CD4-positive, alpha-beta T cell treated with Interleukin-6 at 100 ng/mL for 8 hours (primary cell): Measurements from ENCODE around the gene ZNF628.

Source experiments
- DNase-seq: peaks from one replicate; pipeline ENCODE4 v3.0.0-alpha.2; 2020; ENCODE audit warnings: mixed read lengths, low spot score

ZNF628 gene

GRCh38 chr19:55465460-55466240 lies 10.8 kb upstream of the ZNF628 start:
- no peak for DNase-seq

- DNase-seq = no peak
These were observed 10.2 kb upstream of the ZNF628 start for GRCh38 chr19:55466241-55466614.

- DNase-seq = peak; percentile 53
These were observed 9.0 kb upstream of the ZNF628 start for GRCh38 chr19:55467236-55468053.

- DNase-seq = no peak
These were observed 8.4 kb upstream of the ZNF628 start for GRCh38 chr19:55468054-55468393.

GRCh38 chr19:55471266-55471665 lies 5.2 kb upstream of the ZNF628 start:
- no peak for DNase-seq

GRCh38 chr19:55472463-55472862 lies 4.0 kb upstream of the ZNF628 start:
- no peak for DNase-seq

GRCh38 chr19:55473225-55474012 lies 3.0 kb upstream of the ZNF628 start:
- no peak for DNase-seq

GRCh38 chr19:55474269-55475265 lies 1.9 kb upstream of the ZNF628 start:
- no peak for DNase-seq

GRCh38 chr19:55477905-55478304 lies 1.5 kb downstream of the ZNF628 start:
- DNase-seq = no peak

GRCh38 chr19:55478364-55478763 lies 1.9 kb downstream of the ZNF628 start:
- no peak for DNase-seq

- no peak for DNase-seq
These were observed 2.6 kb downstream of the ZNF628 start for GRCh38 chr19:55479045-55479444.

GRCh38 chr19:55479451-55480230 lies 3.2 kb downstream of the ZNF628 start:
- DNase-seq = no peak

GRCh38 chr19:55481148-55481793 lies 4.9 kb downstream of the ZNF628 start:
- DNase-seq = no peak

- DNase-seq = no peak
These were observed 5.4 kb downstream of the ZNF628 start for GRCh38 chr19:55481794-55482155.

GRCh38 chr19:55482156-55482961 lies 5.9 kb downstream of the ZNF628 start:
- no peak for DNase-seq

- no peak for DNase-seq
These were observed 6.7 kb downstream of the ZNF628 start for GRCh38 chr19:55482967-55483705.

- no peak for DNase-seq
These were observed 7.5 kb downstream of the ZNF628 start for GRCh38 chr19:55483706-55484592.
